ENCODE data around the gene ULK3.

DNA sequence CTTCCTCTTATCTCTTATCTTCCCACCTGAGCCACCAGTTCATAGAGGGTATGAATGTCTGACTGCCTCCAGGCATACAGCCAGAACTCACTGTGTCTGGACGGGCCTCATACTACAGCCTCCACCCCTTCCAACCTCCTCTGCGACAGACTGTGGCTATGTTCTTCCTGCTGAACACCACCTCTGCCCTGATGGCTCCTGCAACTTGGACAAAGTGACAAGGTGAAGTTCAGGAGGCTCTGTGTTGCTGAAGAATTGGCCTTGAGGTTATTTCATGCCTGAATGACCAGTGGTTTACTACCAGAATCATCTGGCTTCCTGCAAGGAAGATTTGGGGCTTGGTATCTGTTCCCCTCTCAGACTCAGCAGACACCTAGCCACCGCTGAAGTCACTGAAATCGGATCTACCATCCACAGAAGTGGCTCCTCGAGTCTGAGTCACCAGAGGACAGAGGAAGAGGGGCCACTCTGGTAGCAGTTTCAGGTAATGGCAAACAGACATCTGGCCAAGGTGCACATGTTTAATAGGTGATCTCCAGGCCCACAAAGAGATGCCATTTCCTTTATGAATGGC lies 14.2 kb upstream of the ULK3 start:
- TF ChIP-seq, protein P1, sequence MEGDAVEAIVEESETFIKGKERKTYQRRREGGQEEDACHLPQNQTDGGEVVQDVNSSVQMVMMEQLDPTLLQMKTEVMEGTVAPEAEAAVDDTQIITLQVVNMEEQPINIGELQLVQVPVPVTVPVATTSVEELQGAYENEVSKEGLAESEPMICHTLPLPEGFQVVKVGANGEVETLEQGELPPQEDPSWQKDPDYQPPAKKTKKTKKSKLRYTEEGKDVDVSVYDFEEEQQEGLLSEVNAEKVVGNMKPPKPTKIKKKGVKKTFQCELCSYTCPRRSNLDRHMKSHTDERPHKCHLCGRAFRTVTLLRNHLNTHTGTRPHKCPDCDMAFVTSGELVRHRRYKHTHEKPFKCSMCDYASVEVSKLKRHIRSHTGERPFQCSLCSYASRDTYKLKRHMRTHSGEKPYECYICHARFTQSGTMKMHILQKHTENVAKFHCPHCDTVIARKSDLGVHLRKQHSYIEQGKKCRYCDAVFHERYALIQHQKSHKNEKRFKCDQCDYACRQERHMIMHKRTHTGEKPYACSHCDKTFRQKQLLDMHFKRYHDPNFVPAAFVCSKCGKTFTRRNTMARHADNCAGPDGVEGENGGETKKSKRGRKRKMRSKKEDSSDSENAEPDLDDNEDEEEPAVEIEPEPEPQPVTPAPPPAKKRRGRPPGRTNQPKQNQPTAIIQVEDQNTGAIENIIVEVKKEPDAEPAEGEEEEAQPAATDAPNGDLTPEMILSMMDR (IDR thresholded peaks at IDR 0.05): no peak
- no peak for TF ChIP-seq POLR2A (IDR thresholded peaks at IDR 0.05)
